BLaER1 (cell line): Measurements from ENCODE around the gene PTX3.

Experiments
- H3K27ac ChIP-seq: shearing (Covaris generic); formaldehyde crosslinking; 2 replicates; pipeline ENCODE4 v1.8.1; 2022
- H3K27me3 ChIP-seq: shearing (Covaris generic); formaldehyde crosslinking; 2 replicates; pipeline ENCODE4 v1.8.1; 2022
- H3K36me3 ChIP-seq: shearing (Covaris generic); formaldehyde crosslinking; 2 replicates; pipeline ENCODE4 v1.8.1; 2022
- H3K4me1 ChIP-seq: shearing (Covaris generic); formaldehyde crosslinking; 2 replicates; pipeline ENCODE4 v1.8.1; 2022
- H3K4me2 ChIP-seq: shearing (Covaris generic); formaldehyde crosslinking; 2 replicates; pipeline ENCODE4 v1.8.1; 2022
- H3K4me3 ChIP-seq: shearing (Covaris generic); formaldehyde crosslinking; 2 replicates; pipeline ENCODE4 v1.8.1; 2022
- H3K9ac ChIP-seq: shearing (Covaris generic); formaldehyde crosslinking; 2 replicates; pipeline ENCODE4 v1.8.1; 2022
- H3K9me3 ChIP-seq: shearing (Covaris generic); formaldehyde crosslinking; 2 replicates; pipeline ENCODE4 v1.8.1; 2022
- H4K20me1 ChIP-seq: shearing (Covaris generic); formaldehyde crosslinking; 2 replicates; pipeline ENCODE4 v1.8.1; 2022
- Cebpa-rat ChIP-seq: shearing (Covaris generic); IDR thresholded peaks from 2 replicates; pipeline ENCODE4 v1.8.1; 2022

Gene PTX3

DNA sequence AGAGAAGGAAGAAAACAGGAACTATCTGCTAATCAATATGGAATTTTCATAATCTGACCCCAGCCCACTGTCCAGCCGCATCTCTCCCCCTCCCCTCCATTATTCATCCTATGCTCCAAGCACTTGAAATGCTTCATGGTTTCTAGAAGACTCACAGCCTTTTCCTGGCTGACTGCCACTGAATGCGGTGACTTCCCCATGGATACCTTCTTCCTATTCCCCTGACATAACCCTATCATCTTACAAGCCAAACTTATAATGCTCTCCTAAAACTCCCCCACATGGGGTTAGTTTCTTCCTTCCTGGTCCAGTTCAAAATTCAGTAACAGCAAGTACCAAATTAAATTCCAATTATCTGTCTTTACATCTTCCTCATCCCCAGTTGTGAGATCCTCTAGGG, 31.2 kb upstream of the PTX3 start:
- Histone ChIP-seq H3K9me3 (no peaks in the 10 kb centered on the region), H3K27me3 (no peaks in the 10 kb centered on the region), H4K20me1 (no peaks in the 10 kb centered on the region), H3K9ac (no peak overlapping the region), H3K4me3 (no peak overlapping the region), H3K36me3 (no peaks in the 10 kb centered on the region), H3K4me1 (0 out of 2 replicates have a peak, but pooled peaks cover 3% of the 10 kb centered on the region), H3K4me2 (no peak overlapping the region), H3K27ac (no peak overlapping the region)
- TF ChIP-seq Cebpa-rat = no peak

DNA sequence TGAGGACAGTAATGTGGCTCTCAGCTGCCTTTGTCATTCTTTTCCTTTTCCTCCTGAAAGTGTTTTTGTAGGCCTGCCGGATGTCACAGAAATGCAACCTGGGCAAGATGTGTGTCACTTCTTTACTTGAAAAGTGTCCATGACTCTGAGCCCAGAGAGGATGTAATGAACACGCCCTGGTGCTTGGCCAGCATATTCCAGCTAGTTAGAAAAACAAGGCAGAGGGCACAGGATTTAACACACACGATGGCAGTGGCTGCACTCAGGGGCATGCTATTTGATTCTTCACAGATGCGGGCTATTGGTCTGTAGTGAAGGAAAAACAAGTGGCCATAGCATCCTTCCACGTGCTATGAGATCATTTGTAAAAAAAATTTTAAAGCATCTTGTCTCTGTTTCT, 30.3 kb upstream of the PTX3 start:
- H3K27ac ChIP-seq = no peak overlapping the region
- H3K4me3 ChIP-seq = no peak overlapping the region
- no peaks in the 10 kb centered on the region for H3K9me3 ChIP-seq
- H3K4me1 ChIP-seq = 0 out of 2 replicates have a peak, but pooled peaks cover 3% of the 10 kb centered on the region
- no peaks in the 10 kb centered on the region for H4K20me1 ChIP-seq
- H3K9ac ChIP-seq = no peak overlapping the region
- TF ChIP-seq Cebpa-rat = no peak
- no peak overlapping the region for H3K4me2 ChIP-seq
- H3K27me3 ChIP-seq = no peaks in the 10 kb centered on the region
- H3K36me3 ChIP-seq = no peaks in the 10 kb centered on the region

DNA sequence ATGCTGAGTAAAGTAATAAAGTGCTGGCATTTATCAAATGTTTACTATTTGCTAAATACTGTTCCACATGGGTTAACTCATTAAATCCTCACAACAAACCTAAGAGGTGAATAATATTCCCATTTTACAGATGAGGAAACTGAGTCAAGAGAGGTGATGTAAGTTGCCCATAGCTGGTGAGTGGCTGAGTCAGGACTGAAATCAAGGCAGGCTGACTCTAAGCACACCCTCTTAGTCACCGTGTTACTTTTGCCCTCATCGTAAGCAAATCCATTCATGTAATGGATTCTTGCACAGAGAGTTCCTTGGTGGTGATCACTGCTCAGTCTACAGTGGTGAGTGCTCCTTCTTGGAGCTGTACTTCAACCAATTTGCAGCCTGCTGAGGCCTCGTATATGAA, 28.9 kb upstream of the PTX3 start:
- Histone ChIP-seq H4K20me1 (no peaks in the 10 kb centered on the region), H3K27ac (no peak overlapping the region), H3K27me3 (no peaks in the 10 kb centered on the region), H3K4me2 (no peak overlapping the region), H3K9ac (no peak overlapping the region), H3K36me3 (no peaks in the 10 kb centered on the region), H3K4me1 (0 out of 2 replicates have a peak, but pooled peaks cover 3% of the 10 kb centered on the region), H3K4me3 (no peak overlapping the region), H3K9me3 (no peaks in the 10 kb centered on the region)
- TF ChIP-seq Cebpa-rat = no peak

DNA sequence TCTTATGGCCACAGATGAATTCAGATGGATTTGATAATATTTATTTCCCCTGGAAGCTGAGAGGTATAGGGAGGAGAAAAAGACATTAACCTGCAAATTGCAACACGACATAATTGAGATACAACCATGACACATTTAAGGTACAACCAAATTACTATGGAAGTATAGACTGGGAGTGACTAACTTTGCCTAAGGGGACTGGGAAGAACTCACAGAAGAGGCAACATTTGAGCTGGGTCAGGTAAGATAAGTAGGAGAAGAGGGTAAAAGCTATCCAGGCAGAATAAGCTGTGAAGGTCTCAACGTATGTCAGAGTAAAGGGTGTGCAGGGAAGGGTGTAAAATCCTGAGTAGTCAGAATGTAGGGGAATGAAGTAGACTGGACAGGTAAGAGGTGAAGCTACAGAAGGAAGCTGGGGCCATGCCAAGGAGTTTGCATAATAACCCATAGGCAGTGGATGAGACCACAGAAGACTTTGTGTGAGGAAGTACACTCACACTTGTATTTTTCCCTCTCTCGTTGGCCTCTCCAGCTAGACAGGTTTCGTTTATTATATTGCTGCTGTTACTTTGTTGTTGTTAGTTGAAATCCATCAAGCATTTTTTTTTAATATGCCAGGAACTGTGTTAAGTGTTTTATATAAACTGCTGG, 28.0 kb upstream of the PTX3 start:
- Histone ChIP-seq H3K4me2 (no peak overlapping the region), H4K20me1 (no peaks in the 10 kb centered on the region), H3K9me3 (no peaks in the 10 kb centered on the region), H3K4me1 (0 out of 2 replicates have a peak, but pooled peaks cover 3% of the 10 kb centered on the region), H3K9ac (no peak overlapping the region), H3K4me3 (no peak overlapping the region), H3K36me3 (no peaks in the 10 kb centered on the region), H3K27ac (no peak overlapping the region), H3K27me3 (no peaks in the 10 kb centered on the region)
- TF ChIP-seq Cebpa-rat = no peak

DNA sequence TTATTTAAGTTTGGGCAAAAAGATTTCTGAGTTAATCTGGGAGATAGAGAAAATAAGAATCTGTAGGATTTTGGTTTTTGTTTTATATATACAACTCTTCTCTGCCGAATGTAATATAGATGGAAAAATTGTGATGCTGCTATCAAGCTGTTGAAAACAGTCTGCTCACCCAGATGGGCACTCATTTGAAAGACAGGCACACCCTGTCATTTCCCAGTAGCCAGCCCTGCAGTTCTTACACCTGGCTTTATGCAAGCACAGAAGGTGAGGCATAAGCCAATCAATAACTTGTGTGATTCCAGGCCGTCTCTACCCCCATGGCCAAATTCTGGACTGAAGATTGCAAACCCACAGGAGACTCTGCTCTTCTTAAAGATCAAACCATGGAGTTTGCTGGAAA, 27.1 kb upstream of the PTX3 start:
- Histone ChIP-seq H4K20me1 (no peaks in the 10 kb centered on the region), H3K27me3 (no peaks in the 10 kb centered on the region), H3K9ac (no peak overlapping the region), H3K36me3 (no peaks in the 10 kb centered on the region), H3K9me3 (no peaks in the 10 kb centered on the region), H3K27ac (no peak overlapping the region), H3K4me2 (no peak overlapping the region), H3K4me3 (no peak overlapping the region), H3K4me1 (0 out of 2 replicates have a peak, but pooled peaks cover 3% of the 10 kb centered on the region)
- no peak for TF ChIP-seq Cebpa-rat

DNA sequence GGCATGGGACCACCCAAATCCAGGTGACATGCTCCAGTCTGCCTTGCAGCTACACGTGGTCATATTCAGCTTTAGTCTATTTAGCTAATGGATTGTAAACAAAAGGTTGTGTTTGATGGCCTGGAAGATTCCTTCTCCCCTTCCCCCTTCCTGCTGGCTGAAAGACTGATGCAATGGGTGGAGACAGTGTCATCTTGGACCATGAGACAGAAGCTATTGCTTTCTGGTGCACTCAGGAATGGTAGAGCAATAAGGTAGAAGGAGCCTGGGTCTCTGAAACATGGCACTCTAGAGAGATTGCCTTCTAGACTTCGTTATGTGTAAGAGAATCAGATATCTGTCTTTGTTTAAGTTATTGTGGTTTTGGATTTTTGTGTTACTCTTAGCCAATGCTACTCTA, 25.7 kb upstream of the PTX3 start:
- 0 out of 2 replicates have a peak, but pooled peaks cover 3% of the 10 kb centered on the region for H3K4me1 ChIP-seq
- no peaks in the 10 kb centered on the region for H4K20me1 ChIP-seq
- H3K27me3 ChIP-seq = no peaks in the 10 kb centered on the region
- H3K4me3 ChIP-seq = no peak overlapping the region
- no peak overlapping the region for H3K27ac ChIP-seq
- H3K9me3 ChIP-seq = no peaks in the 10 kb centered on the region
- no peak overlapping the region for H3K4me2 ChIP-seq
- H3K9ac ChIP-seq = no peak overlapping the region
- no peak for TF ChIP-seq Cebpa-rat
- H3K36me3 ChIP-seq = no peaks in the 10 kb centered on the region

DNA sequence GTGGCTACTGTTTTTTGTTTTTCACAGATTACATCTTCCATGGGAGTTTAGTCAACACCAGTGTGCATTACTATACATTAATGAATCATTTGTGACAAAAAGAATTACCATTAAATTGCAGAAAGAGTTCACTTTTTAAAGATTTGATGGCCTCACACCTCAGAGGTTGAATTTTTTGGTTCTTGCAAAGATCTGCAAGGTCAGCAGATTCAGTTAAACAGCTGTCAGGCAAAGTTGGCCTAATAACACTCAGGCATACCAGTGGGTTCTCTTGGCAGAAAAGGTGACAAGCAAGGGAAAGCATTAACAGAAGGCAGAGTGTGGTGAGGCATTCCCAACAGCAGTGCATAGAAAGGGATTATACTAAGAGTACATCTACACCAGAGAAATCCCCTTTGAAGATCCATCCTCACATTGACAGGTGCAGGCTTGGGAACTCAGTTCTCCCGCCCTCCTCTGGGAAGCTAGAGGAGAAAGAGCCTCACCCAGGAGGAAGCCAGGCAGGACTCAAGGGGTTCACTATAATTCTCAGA, 24.3 kb upstream of the PTX3 start:
- no peaks in the 10 kb centered on the region for H3K27me3 ChIP-seq
- no peaks in the 10 kb centered on the region for H3K9me3 ChIP-seq
- no peaks in the 10 kb centered on the region for H3K36me3 ChIP-seq
- no peak overlapping the region for H3K9ac ChIP-seq
- H3K27ac ChIP-seq = no peak overlapping the region
- TF ChIP-seq Cebpa-rat = no peak
- no peak overlapping the region for H3K4me2 ChIP-seq
- H3K4me3 ChIP-seq = no peak overlapping the region
- H3K4me1 ChIP-seq = no peaks in the 10 kb centered on the region
- H4K20me1 ChIP-seq = no peaks in the 10 kb centered on the region

DNA sequence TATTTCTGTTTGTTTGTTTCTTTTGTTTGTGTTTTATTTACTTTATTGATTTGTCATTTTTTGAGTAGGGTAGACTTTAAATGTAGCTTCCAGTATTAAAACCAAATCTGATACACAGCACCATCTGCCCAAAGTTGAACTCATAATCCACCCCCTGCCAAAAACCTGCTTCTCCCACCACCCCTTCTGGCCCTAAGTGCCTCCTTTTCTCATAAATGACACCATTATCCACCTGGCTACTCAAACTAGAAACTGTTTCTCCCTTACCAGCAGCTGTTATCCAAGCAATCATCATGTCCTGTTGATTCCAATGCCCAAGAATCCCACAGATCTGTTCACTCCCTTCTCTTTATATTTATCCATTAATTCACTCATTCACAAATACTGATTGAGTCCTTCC, 21.8 kb upstream of the PTX3 start:
- no peaks in the 10 kb centered on the region for H3K9me3 ChIP-seq
- H4K20me1 ChIP-seq = no peaks in the 10 kb centered on the region
- TF ChIP-seq Cebpa-rat = no peak

DNA sequence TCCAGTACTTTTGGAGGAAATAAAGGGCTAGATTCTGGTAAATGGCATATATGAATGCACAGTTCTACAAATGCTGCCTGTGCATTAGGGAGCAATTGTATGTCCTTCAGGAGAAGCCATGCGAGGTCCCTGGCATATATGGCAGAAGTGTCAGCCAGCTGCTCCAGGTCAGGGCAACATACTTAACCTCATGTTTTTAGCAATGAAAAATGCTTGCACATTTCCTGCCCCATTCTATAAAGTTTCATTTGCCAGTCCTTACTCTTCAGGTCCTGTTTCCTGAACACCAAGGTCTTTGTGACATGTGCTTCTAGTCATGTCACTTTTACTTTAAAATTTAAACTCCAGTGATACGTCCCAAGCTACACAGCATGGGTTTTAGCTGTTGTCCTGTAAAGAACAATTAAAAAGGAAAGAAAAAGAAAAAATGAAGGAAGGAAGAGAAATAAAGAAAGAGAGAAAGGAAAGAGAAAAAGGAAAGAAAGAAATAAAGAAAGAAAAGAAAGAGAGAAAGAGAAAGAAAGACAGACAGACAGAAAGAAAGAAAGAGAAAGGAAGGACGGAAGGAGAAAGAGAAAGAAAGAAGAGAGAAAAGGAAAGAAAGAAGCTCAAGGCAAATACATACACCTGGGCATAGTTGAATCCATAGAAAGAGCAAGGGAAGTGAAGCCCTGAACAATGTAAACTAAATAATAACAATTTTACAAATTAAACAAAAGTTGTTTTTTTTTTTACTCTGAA, 20.1 kb upstream of the PTX3 start:
- TF ChIP-seq Cebpa-rat = no peak
- no peak overlapping the region for H3K9ac ChIP-seq

More for the DNA sequence above, 21.8 kb upstream of the PTX3 start:
- Histone ChIP-seq H3K4me2 (no peak overlapping the region), H3K36me3 (no peaks in the 10 kb centered on the region), H3K27me3 (no peaks in the 10 kb centered on the region), H3K4me3 (no peak overlapping the region), H3K27ac (no peak overlapping the region), H3K4me1 (no peaks in the 10 kb centered on the region), H3K9ac (no peak overlapping the region)

DNA sequence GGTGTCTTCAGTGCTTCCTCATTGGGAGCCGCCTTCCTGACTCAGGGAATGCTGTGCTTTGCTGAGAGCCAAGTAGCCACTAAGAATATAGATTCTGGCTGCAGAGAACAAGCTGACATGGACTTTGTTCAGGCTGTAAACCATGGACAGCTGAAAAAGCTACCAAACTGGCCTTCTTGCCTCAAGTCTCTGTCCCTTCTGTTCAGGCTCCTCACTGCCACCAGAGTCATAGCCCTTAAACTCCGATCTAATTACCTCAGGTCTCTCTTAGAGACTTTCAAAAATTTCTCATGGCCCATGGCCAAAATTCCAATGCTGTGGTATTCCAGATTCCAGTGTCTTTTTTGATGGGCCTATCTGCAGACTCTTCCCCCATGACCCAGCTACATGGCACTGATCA, 19.4 kb upstream of the PTX3 start:
- Histone ChIP-seq H3K27me3 (no peaks in the 10 kb centered on the region), H3K4me1 (no peaks in the 10 kb centered on the region), H3K4me2 (no peak overlapping the region), H3K4me3 (no peak overlapping the region), H3K27ac (no peak overlapping the region), H3K36me3 (no peaks in the 10 kb centered on the region), H3K9me3 (no peaks in the 10 kb centered on the region), H4K20me1 (no peaks in the 10 kb centered on the region), H3K9ac (no peak overlapping the region)
- TF ChIP-seq Cebpa-rat = no peak

More for the DNA sequence above, 20.1 kb upstream of the PTX3 start:
- no peaks in the 10 kb centered on the region for H4K20me1 ChIP-seq
- no peak overlapping the region for H3K4me2 ChIP-seq
- no peak overlapping the region for H3K4me3 ChIP-seq
- H3K4me1 ChIP-seq = no peaks in the 10 kb centered on the region
- H3K36me3 ChIP-seq = no peaks in the 10 kb centered on the region
- H3K27me3 ChIP-seq = no peaks in the 10 kb centered on the region
- no peak overlapping the region for H3K27ac ChIP-seq
- no peaks in the 10 kb centered on the region for H3K9me3 ChIP-seq
